NCI-H510A treated with DMSO at 0.1 percent for 48 hours (cell line): ENCODE results near the gene FAM13A.

Source experiments
- DNase-seq: peaks from one replicate; lab custom pipeline; 2025; lab: John Stamatoyannopoulos, UW

The FAM13A gene

DNA sequence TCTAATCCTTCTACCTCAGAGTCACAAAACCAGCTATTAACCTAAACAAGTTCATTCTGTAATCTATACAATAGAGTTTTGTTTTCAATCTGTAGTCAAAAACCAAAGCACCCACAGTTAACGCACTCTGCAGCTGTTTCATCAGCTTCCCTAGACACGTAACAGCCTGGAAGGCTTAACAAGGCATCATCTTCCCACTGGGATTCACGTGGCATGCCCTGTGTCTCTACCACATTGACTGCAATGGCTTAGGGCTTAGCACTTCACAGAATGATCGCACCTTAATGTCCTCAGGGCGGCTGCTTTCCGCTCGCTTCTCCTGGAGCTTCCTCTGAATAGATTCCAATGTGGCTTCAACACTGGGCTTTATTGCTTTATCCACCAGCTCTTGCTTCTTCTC is 309.6 kb downstream of the FAM13A start:
- DNase-seq: no peak

- DNase-seq: no peak
These were observed 310.8 kb downstream of the FAM13A start for GRCh38 chr4:88746206-88746605.

GRCh38 chr4:88745581-88746163 is 311.3 kb downstream of the FAM13A start:
- no peak for DNase-seq

- DNase-seq: no peak
These were observed 311.8 kb downstream of the FAM13A start for GRCh38 chr4:88745175-88745574.

DNA sequence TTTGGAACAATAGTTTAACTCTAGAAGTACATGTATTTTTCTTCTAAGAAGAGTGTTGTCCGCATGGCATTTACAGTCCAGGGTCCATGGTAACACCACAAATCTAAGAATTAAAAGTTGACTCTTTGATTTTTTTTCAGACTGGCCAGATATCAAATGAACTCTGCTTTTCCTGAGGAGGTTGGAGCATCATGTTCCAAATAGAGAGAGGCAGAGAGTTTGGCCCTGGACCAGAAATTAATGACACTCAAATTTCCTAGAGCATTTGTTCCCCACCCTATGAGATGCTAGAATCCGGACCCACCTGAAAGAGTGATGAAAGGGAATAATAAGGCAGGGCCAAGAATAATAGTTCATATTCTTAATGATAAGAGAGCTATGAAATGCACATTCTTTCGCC is 312.4 kb downstream of the FAM13A start:
- no peak for DNase-seq

GRCh38 chr4:88743696-88744095 is 313.3 kb downstream of the FAM13A start:
- no peak for DNase-seq

DNA sequence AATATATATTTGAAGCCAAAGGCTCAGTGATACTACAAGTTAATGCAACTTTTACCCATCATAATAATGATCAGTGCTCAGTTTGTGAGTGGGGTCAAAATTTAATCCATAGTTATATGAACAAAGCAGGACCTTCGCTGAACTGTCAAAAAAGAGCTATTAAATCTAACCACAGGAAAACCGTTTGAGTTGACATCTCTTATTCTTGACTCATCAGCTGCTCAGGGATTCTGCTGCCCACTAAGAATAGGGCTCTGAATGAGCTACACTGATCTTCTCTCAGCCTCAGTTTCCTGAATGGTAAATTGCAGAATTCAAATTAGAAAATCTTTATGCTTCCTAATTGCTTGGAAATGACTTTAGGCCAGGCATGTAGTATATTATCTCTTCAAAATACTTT is 314.4 kb downstream of the FAM13A start:
- DNase-seq: no peak

DNA sequence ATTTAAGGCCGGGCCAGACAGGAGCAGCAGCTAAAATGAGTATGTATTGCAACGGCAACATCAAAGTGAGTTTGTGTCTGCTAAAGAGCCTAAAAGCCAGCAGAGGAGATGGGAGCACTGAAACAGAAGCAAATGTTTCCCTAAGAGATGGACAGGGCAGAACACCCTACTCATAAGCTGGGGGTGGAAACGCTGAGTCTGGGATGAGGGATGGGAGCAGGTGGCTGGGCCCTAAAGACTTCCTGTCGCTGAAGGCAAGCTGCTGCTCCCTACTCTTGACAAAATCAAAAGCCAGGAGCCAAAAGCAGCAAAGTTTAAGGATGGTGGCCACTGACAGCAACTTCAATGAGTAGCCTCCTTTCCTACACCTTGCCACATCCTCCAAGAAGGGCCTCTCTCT is 318.8 kb downstream of the FAM13A start:
- DNase-seq: peak; percentile 67

GRCh38 chr4:88737307-88737941 is 319.6 kb downstream of the FAM13A start:
- DNase-seq: peak; percentile 86

DNA sequence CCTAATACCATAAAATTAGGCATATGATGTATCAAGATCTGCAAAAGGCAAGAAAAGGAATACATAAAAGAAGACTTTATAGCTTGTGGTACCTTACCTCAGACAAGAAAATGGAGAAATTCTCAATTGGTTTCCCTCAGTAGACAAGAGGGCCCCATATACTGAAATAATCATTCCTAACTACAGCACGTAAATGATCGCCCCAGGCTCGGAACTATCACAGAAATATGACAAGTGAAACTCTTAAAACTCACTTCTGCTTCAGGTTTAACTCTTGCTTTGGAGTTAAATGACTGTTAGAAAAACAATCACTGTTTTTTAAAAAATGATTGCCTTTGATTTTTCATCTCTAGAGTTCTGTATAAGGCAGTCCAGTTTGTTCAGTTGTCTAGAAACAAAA is 320.7 kb downstream of the FAM13A start:
- no peak for DNase-seq

GRCh38 chr4:88735564-88735963 is 321.4 kb downstream of the FAM13A start:
- DNase-seq: no peak

GRCh38 chr4:88734403-88734949 is 322.5 kb downstream of the FAM13A start:
- no peak for DNase-seq

DNA sequence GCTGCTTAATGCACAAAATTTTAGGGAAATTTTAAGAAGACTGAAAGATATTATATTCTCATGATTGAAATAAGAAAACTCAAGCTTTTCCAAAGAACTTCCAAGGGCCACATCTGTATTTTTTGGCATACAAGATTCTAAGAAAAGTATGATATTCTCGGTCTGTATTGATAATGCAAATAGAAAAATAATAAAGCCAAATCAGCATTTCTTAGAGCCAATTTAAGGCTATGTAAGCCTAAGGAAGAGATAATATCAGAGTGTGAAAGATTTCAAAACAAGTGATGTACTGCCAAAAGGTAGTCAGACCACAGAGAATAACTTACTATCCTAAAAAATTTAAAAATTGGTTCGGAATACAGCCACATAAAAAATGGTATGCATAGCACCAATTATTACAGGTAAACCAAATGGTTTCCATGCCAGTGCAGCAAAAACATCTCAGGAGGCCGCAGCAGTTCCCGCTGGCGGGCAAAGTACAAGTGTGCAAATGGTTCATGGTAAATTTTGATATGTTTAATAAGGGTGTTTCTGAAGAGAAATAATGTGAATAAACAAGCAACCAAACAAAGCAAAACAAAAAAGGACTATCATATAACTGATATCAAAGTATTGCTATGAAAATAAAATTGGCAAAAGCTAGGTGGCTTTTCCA is 324.1 kb downstream of the FAM13A start:
- no peak for DNase-seq

GRCh38 chr4:88731381-88731780 is 325.6 kb downstream of the FAM13A start:
- no peak for DNase-seq

DNA sequence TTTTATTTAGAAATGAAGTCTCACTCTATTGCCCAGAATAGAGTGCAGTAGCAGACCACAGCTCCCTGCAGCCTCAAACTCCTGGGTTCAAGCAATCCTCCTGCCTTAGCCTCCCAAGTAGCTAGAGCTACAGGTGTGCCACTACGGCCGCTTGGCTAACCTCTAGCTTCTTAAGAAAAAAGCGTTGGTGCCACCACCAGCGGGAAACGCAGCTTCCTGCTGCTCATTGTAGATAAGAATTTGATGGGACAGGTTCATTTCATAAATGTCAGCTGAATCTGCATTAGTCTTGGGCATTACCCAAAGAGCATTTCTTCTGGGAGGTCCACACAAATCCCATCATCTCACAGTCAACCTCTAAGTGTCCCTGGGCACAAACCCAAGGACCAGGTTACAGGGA is 326.2 kb downstream of the FAM13A start:
- no peak for DNase-seq

GRCh38 chr4:88729146-88729760 is 327.7 kb downstream of the FAM13A start:
- no peak for DNase-seq

DNA sequence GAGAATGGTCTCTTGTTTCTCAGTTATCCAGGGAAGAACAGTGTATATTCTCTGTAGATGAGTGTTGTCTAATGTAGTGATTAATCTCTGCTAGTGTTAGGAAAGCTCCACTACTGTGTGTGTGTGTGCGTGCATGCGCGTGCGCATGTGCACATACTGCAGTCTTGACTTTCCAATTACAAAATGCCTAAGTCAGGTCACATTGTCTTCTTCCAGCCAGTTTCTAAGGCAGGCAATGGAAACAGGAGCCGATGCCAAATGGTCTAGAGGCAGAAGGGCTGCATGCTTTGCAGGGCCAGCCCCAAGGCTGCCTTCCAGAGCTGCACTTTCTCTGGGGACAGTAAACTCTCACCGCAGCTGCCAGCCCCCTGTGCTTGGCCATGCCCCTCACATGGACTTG is 328.8 kb downstream of the FAM13A start:
- no peak for DNase-seq

DNA sequence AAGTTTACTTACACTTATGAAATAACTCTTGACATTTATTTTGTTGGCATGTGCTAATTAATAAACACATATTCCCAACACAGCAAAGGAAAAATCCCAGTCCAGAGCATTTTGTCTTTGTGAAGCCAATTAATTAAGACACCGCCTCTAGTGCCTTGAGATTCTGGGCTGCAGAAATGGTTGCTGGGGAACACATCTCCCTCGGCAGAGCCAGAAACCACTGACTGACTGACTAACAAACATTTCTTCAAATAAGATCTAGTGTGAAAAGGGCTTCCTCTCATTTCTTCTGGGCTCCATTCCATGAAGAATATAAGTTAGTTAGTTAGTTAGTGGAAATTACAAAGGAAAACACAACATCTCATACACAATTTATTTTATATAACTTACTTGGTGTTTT is 331.0 kb downstream of the FAM13A start:
- DNase-seq: no peak

DNA sequence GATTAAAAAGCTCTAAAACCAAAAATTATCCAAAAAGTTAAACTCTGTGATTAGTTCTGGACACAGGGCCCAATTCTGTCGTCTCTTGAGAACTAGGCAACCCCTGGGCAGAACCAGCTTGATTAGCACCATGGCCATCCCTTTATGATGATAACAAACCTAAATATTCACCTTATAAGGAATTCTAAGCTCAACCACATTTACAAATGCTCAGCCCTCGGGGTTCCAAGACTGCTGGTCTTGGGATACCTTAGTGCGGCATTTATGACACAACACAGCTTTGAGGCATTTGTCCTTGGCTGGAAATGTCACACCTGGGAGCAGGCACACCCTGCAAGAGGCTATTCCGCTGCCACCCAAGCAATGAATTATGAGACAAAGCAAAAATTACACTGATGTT is 331.8 kb downstream of the FAM13A start:
- DNase-seq: no peak

DNA sequence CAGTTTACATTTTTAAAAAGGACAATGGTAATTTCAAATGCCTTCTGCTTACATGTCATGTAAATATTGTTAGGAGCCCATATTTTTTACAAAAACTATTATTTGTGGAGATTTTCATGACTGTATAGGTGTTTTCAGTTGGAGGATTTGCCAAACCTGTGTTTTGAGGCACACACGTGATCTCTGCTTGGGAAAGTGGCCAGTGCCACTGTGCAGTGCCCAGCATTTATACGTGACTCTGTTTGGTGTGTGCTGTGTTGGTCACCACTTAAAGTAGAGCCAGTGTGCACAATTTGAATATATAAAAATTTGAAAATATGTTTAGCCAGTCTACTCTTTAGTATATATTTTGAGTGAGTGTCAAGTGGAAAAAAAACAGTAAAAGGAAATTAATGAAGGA is 332.6 kb downstream of the FAM13A start:
- no peak for DNase-seq

- DNase-seq: no peak
These were observed 334.2 kb downstream of the FAM13A start for GRCh38 chr4:88722828-88723227.

DNA sequence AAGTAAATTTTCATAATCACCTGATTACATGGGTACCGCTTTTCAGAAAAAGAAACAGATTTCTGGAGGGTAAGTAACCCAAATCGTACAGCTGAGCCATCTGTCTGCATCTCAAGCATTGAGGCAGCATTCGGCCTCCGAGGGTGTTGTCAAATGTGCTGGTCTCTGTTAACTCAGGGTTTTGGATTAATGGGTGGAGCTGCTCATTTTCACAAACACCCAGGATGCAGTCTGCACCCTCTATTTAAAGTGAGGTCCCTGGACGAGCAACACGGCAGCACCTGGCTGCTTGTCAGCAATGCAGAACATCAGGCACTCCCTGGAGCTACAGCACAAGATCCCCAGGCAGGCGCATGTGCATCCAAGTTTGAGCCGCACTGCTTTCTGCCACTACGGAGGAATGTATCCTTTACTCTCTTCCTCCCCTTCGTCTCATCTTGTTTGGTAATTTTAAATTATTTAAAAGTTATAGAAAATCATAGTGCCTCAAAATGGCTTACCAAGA is 334.7 kb downstream of the FAM13A start:
- DNase-seq: no peak
